K562 (cell line): ENCODE measurements around the gene ZC3H11A. TPM values are rescaled to one million over a fixed set of nuclear protein-coding genes. Genes with fewer than 3 reads are reported as not detected.

ENCODE experiments used
- MGA ChIP-seq: fragments of 450-650 bp; IDR thresholded peaks from 2 replicates; pipeline ENCODE4 v1.6.1; 2016; ENCODE audit warnings: mild to moderate bottlenecking, moderate library complexity
- NR4A1 ChIP-seq, 2 experiments: fragments of 250-450 bp in 1 of 2; fragments of 450-650 bp in 1 of 2; sonication (Bioruptor Pico) in 1 of 2; IDR thresholded peaks; 2 replicates each; pipeline versions ENCODE4 v1.4.0 to v1.6.1; 2016 to 2020; ENCODE audit warnings: mild to moderate bottlenecking in 2 of 2, missing compliant biosample characterization in 1 of 2, missing genetic modification characterization in 1 of 2, moderate library complexity in 1 of 2
- ZNF124 ChIP-seq: sonication (generic); formaldehyde crosslinking; IDR thresholded peaks from 2 replicates; pipeline ENCODE4 v1.8.1; 2022; ENCODE audit warnings: missing genetic modification reagents
- polyA plus RNA-seq, 8 experiments: library from polyadenylated mRNA; depleted of rRNA in 4 of 8; stranded (reverse) in 5 of 8; unstranded in 3 of 8; fragments of >200 nt; fragmentation: Nextera tagmentation in 2 of 8; fragmentation: Illumina TruSeq in 1 of 8; extraction: Ambion mirVana in 2 of 8; extraction: Trizol in 1 of 8; gene quantifications; 2 replicates each; pipeline versions ENCODE4 v1.2.1 to v1.2.3, GENCODE V29; 2011 to 2014; ENCODE audit warnings: inconsistent platforms in 1 of 8, missing spikeins in 1 of 8
- total RNA-seq, 7 experiments: library from RNA; depleted of rRNA in 6 of 7; stranded (reverse); fragments of >200 nt in 6 of 7; fragmentation: Illumina TruSeq in 2 of 7; extraction: Trizol in 2 of 7; gene quantifications; 2 replicates each; pipeline versions ENCODE4 v1.2.1 to v1.2.3, GENCODE V29; 2011 to 2021; ENCODE audit warnings: low replicate concordance in 1 of 7

The ZC3H11A gene
- total and polyA plus RNA-seq, 9 of the 15 experiments (the other 6 are each of a cell fraction or from before 2014, with no cell fraction given) = 34.2 to 137 (median 102) TPM

GRCh38 chr1:203760506-203760905, 34.9 kb upstream of the ZC3H11A start (continued):
- TF ChIP-seq MGA (no peak), NR4A1 (CRISPR knock-in tag; IDR thresholded peaks at IDR 0.05) (no peak), NR4A1 (tag; IDR thresholded peaks at IDR 0.05) (no peak), ZNF124 (CRISPR knock-in tag) (no peak)
